SK-N-SH (cell line): ENCODE results near the gene HAUS7. TPM values are rescaled to one million over a fixed set of nuclear protein-coding genes. Genes with fewer than 3 reads are reported as not detected.

ENCODE experiments used
- CTCF ChIA-PET: fragments of 300-600, 350-600 bp; formaldehyde crosslinking; extraction: SDS; loops from one replicate; lab custom pipeline; 2021; lab: Yijun Ruan, JAX
- POLR2A ChIA-PET: fragments of 350-600 bp; sonication (Branson Sonifier 250); formaldehyde crosslinking; extraction: SDS; loops from one replicate; lab custom pipeline; 2020; ENCODE audit warnings: antibody characterized with exemption, inconsistent platforms; lab: Yijun Ruan, JAX
- DNase-seq: peaks from one replicate; pipeline ENCODE4 v3.0.0; 2012
- H2AFZ ChIP-seq: fragments of 200-600 bp; sonication (generic); 2 replicates; pipeline ENCODE4 v1.8.1; 2016; ENCODE audit warnings: antibody characterized with exemption, mild to moderate bottlenecking, low read depth
- H3F3A ChIP-seq: fragments of 200-600 bp; sonication (generic); replicated peaks from 2 replicates; pipeline ENCODE3; 2016; ENCODE audit warnings: antibody characterized with exemption, mild to moderate bottlenecking; ENCODE audit not compliant: insufficient read depth
- H3K27ac ChIP-seq, 2 experiments: fragments of 200-500 bp in 1 of 2; fragments of 200-600 bp in 1 of 2; sonication (Bioruptor generic) in 1 of 2; sonication (generic), shearing (Covaris generic) in 1 of 2; 2 replicates each; pipeline versions ENCODE4 v1.5.1 to v1.6.1; 2014 to 2016; ENCODE audit warnings: low read depth in 2 of 2, inconsistent platforms in 1 of 2, low read length in 1 of 2, mild to moderate bottlenecking in 1 of 2, mixed read lengths in 1 of 2
- H3K27me3 ChIP-seq: fragments of 200-600 bp; sonication (generic), shearing (Covaris generic); 2 replicates; pipeline ENCODE4 v1.6.1; 2016; ENCODE audit warnings: mixed run types; ENCODE audit not compliant: insufficient read depth
- H3K36me3 ChIP-seq, 2 experiments: fragments of 200-500 bp in 1 of 2; fragments of 200-600 bp in 1 of 2; sonication (Bioruptor generic) in 1 of 2; sonication (generic) in 1 of 2; replicated peaks in 1 of 2; 2 replicates each; pipeline versions ENCODE3 to v1.5.1; 2014 to 2016; ENCODE audit warnings: low read length in 1 of 2, mild to moderate bottlenecking in 1 of 2; ENCODE audit not compliant: insufficient read depth in 2 of 2, control insufficient read depth in 1 of 2
- H3K4me1 ChIP-seq, 2 experiments: fragments of 200-500 bp in 1 of 2; fragments of 200-600 bp in 1 of 2; sonication (Bioruptor generic) in 1 of 2; sonication (generic), shearing (Covaris generic) in 1 of 2; 2 replicates each; pipeline versions ENCODE4 v1.5.1 to v1.6.1; 2014 to 2016; ENCODE audit warnings: low read depth in 1 of 2, low read length in 1 of 2, mixed run types in 1 of 2; ENCODE audit not compliant: insufficient read depth in 2 of 2, control insufficient read depth in 1 of 2
- H3K4me2 ChIP-seq: fragments of 200-600 bp; sonication (generic), shearing (Covaris generic); 2 replicates; pipeline ENCODE4 v1.6.1; 2017; ENCODE audit warnings: mixed run types
- H3K4me3 ChIP-seq, 2 experiments: fragments of 200-500 bp in 1 of 2; fragments of 200-600 bp in 1 of 2; sonication (Bioruptor generic) in 1 of 2; sonication (generic), shearing (Covaris generic) in 1 of 2; 2 replicates each; pipeline versions ENCODE4 v1.5.1 to v1.8.1; 2014 to 2016; ENCODE audit warnings: low read depth in 2 of 2, inconsistent platforms in 1 of 2, low read length in 1 of 2, mild to moderate bottlenecking in 1 of 2, mixed read lengths in 1 of 2, moderate library complexity in 1 of 2
- H3K79me2 ChIP-seq: fragments of 200-600 bp; sonication (generic); 2 replicates; pipeline ENCODE4 v1.8.1; 2017; ENCODE audit warnings: mild to moderate bottlenecking; ENCODE audit not compliant: insufficient read depth
- H3K9ac ChIP-seq: fragments of 200-600 bp; sonication (generic); 2 replicates; pipeline ENCODE4 v1.6.1; 2017; ENCODE audit warnings: mixed run types
- H3K9me2 ChIP-seq: fragments of 200-600 bp; sonication (generic); 2 replicates; pipeline ENCODE4 v1.6.1; 2017; ENCODE audit warnings: mixed run types
- H3K9me3 ChIP-seq: fragments of 200-600 bp; sonication (generic); 2 replicates; pipeline ENCODE4 v1.6.1; 2017; ENCODE audit warnings: mixed run types, mild to moderate bottlenecking, moderate library complexity
- H4K20me1 ChIP-seq: fragments of 200-600 bp; sonication (generic); 2 replicates; pipeline ENCODE4 v1.6.1; 2017; ENCODE audit warnings: mild to moderate bottlenecking, mixed run types; ENCODE audit not compliant: insufficient read depth
- CHD2 ChIP-seq: fragments of 150-350 bp; IDR thresholded peaks from 2 replicates; pipeline ENCODE4 v1.6.1; 2018; ENCODE audit warnings: low read length; ENCODE audit not compliant: partially characterized antibody
- ELF1 ChIP-seq: IDR thresholded peaks from 2 replicates; pipeline ENCODE4 v1.4.0; 2012
- EZH2phosphoT487 ChIP-seq: fragments of 200-600 bp; sonication (generic); IDR thresholded peaks from 2 replicates; pipeline ENCODE4 v1.6.1; 2017; ENCODE audit warnings: low read depth, mixed run types, mild to moderate bottlenecking, antibody characterized with exemption, moderate library complexity, borderline replicate concordance
- MXI1 ChIP-seq: IDR thresholded peaks from 2 replicates; pipeline ENCODE4 v1.6.1; 2012; ENCODE audit warnings: mild to moderate bottlenecking, low read depth, low read length, improper control_type of control experiment
- NFIC ChIP-seq: IDR thresholded peaks from 2 replicates; pipeline ENCODE4 v1.4.0; 2012; ENCODE audit warnings: borderline replicate concordance
- NRF1 ChIP-seq: IDR thresholded peaks from 2 replicates; pipeline ENCODE4 v1.6.1; 2012; ENCODE audit warnings: low read depth, mild to moderate bottlenecking, low read length
- RFX5 ChIP-seq: IDR thresholded peaks from 2 replicates; pipeline ENCODE4 v1.6.1; 2012; ENCODE audit warnings: mild to moderate bottlenecking, improper control_type of control experiment, low read length
- SMC3 ChIP-seq: IDR thresholded peaks from 2 replicates; pipeline ENCODE4 v1.6.1; 2012; ENCODE audit warnings: low read depth, low read length, improper control_type of control experiment
- WGBS: methylation state at CpG from one replicate; pipeline ENCODE4 v1.1.6; 2017; ENCODE audit warnings: low lambda C conversion rate; 5-methylcytosine and 5-hydroxymethylcytosine counted together
- polyA plus RNA-seq, 3 experiments: library from polyadenylated mRNA; depleted of rRNA; stranded (reverse); fragments of >200 nt; gene quantifications; 2 replicates each; pipeline ENCODE4 v1.2.3, GENCODE V29; 2012
- TF ChIP-seq, protein P1 (sequence below): IDR thresholded peaks from 2 replicates; pipeline ENCODE4 v1.6.1; 2012; ENCODE audit warnings: mild to moderate bottlenecking, low read depth, low read length, moderate library complexity
- TF ChIP-seq, protein P2 (sequence below): IDR thresholded peaks from 2 replicates; pipeline ENCODE4; 2012
- TF ChIP-seq, protein P3 (sequence below): fragments of 200-600 bp; sonication (generic); IDR thresholded peaks from 2 replicates; pipeline ENCODE4 v1.6.1; 2017; ENCODE audit warnings: antibody characterized with exemption, mild to moderate bottlenecking, moderate library complexity
- TF ChIP-seq, protein P4 (sequence below): IDR thresholded peaks from 2 replicates; pipeline ENCODE4 v1.4.0; 2012; ENCODE audit warnings: low read depth

Gene HAUS7
- polyA plus RNA-seq, 1 of the 3 experiments (the other 2 are of a cell fraction), result 39.7 TPM

DNA sequence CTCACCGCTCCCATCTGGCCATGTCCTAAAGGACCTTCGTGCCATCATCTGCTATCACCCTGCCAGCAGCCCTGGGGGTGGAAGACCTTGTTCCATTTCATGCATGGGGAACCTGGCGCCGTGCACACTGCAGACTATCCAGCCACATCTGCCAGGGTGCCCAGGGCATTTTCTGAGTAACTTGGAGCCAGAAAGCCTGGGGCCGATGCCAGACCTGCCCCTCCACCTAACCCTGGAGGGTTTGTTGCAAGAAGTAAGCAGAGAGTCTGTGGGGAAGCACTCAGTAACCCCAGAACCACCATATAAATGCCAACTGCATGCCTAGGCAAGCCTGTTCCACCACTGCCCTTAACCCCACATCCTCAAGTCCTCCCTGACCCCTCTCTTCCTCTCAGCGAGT is 7.3 kb downstream of the HAUS7 start:
- H3K4me1 ChIP-seq, result no peaks in the 10 kb centered on the region
- no peaks in the 10 kb centered on the region for H4K20me1 ChIP-seq
- no peaks in the 10 kb centered on the region for H3K9me3 ChIP-seq
- no peaks in the 10 kb centered on the region for H3K79me2 ChIP-seq
- ChIA-PET CTCF (interaction anchor here (2.3 kb wide), 1 partner anchor 45 kb away, joined by 14 read pairs; no protein-coding TSS in a partner anchor), POLR2A (no interaction called here)
- H3K36me3 ChIP-seq, result peaks cover 0 to 6% of the 10 kb centered on the region in 2 experiments
- no peak for DNase-seq
- H2AFZ ChIP-seq, result no peak overlapping the region
- no peak overlapping the region for H3K4me3 ChIP-seq
- H3K27me3 ChIP-seq, result no peaks in the 10 kb centered on the region; the same call in 1 of the 2 replicates
- H3K27ac ChIP-seq, result no peak overlapping the region
- no peak overlapping the region for H3K9ac ChIP-seq
- H3F3A ChIP-seq, result peaks cover 3% of the 10 kb centered on the region
- H3K4me2 ChIP-seq, result no peak overlapping the region
- TF ChIP-seq, protein P1, sequence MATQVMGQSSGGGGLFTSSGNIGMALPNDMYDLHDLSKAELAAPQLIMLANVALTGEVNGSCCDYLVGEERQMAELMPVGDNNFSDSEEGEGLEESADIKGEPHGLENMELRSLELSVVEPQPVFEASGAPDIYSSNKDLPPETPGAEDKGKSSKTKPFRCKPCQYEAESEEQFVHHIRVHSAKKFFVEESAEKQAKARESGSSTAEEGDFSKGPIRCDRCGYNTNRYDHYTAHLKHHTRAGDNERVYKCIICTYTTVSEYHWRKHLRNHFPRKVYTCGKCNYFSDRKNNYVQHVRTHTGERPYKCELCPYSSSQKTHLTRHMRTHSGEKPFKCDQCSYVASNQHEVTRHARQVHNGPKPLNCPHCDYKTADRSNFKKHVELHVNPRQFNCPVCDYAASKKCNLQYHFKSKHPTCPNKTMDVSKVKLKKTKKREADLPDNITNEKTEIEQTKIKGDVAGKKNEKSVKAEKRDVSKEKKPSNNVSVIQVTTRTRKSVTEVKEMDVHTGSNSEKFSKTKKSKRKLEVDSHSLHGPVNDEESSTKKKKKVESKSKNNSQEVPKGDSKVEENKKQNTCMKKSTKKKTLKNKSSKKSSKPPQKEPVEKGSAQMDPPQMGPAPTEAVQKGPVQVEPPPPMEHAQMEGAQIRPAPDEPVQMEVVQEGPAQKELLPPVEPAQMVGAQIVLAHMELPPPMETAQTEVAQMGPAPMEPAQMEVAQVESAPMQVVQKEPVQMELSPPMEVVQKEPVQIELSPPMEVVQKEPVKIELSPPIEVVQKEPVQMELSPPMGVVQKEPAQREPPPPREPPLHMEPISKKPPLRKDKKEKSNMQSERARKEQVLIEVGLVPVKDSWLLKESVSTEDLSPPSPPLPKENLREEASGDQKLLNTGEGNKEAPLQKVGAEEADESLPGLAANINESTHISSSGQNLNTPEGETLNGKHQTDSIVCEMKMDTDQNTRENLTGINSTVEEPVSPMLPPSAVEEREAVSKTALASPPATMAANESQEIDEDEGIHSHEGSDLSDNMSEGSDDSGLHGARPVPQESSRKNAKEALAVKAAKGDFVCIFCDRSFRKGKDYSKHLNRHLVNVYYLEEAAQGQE, result no peak
- TF ChIP-seq, protein P2, sequence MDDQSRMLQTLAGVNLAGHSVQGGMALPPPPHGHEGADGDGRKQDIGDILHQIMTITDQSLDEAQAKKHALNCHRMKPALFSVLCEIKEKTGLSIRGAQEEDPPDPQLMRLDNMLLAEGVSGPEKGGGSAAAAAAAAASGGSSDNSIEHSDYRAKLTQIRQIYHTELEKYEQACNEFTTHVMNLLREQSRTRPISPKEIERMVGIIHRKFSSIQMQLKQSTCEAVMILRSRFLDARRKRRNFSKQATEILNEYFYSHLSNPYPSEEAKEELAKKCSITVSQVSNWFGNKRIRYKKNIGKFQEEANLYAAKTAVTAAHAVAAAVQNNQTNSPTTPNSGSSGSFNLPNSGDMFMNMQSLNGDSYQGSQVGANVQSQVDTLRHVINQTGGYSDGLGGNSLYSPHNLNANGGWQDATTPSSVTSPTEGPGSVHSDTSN, result no peak
- TF ChIP-seq SMC3, result no peak
- no peak for TF ChIP-seq NRF1
- TF ChIP-seq NFIC, result no peak
- no peak for TF ChIP-seq CHD2
- TF ChIP-seq MXI1, result no peak
- no peak for TF ChIP-seq ELF1
- TF ChIP-seq, protein P3, sequence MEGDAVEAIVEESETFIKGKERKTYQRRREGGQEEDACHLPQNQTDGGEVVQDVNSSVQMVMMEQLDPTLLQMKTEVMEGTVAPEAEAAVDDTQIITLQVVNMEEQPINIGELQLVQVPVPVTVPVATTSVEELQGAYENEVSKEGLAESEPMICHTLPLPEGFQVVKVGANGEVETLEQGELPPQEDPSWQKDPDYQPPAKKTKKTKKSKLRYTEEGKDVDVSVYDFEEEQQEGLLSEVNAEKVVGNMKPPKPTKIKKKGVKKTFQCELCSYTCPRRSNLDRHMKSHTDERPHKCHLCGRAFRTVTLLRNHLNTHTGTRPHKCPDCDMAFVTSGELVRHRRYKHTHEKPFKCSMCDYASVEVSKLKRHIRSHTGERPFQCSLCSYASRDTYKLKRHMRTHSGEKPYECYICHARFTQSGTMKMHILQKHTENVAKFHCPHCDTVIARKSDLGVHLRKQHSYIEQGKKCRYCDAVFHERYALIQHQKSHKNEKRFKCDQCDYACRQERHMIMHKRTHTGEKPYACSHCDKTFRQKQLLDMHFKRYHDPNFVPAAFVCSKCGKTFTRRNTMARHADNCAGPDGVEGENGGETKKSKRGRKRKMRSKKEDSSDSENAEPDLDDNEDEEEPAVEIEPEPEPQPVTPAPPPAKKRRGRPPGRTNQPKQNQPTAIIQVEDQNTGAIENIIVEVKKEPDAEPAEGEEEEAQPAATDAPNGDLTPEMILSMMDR, result no peak
- no peak for TF ChIP-seq EZH2phosphoT487
- no peak for TF ChIP-seq RFX5
- TF ChIP-seq, protein P4, sequence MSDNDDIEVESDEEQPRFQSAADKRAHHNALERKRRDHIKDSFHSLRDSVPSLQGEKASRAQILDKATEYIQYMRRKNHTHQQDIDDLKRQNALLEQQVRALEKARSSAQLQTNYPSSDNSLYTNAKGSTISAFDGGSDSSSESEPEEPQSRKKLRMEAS, result no peak
- no peaks in the 10 kb centered on the region for H3K9me2 ChIP-seq
- 58% methylated on average over 4 of the region's 6 CpGs for WGBS
